ENCODE results near the gene DCLK1. TPM values are rescaled to one million over a fixed set of nuclear protein-coding genes. Genes with fewer than 3 reads are reported as not detected.

Gene DCLK1
- total RNA-seq, 2 experiments from 2014 or later, result not detected

- peaks cover 4% of the 10 kb centered on the region for H3K4me1 Mint-ChIP-seq (ENCODE audit: low read depth)
- no peak for ATAC-seq
- no peak overlapping the region for H3K4me3 Mint-ChIP-seq
- H3K36me3 Mint-ChIP-seq (ENCODE audit: low read depth), result no peaks in the 10 kb centered on the region
- H3K9me3 Mint-ChIP-seq (ENCODE audit: insufficient read depth), result no peaks in the 10 kb centered on the region
- ChIA-PET CTCF (no interaction called here), POLR2A (no interaction called here)
- no peak overlapping the region for H3K27ac Mint-ChIP-seq
- H3K27me3 Mint-ChIP-seq (ENCODE audit: low read depth), result peaks cover 4% of the 10 kb centered on the region
- no peak for DNase-seq
Measured at GRCh38 chr13:35720290-35720689, 410.9 kb downstream of the DCLK1 start.

Other genes starting within 250 kb of the DCLK1 start
- not detected for gene SOHLH2, start 83.2 kb upstream of the DCLK1 start, total RNA-seq
- gene CCDC169, start 166.4 kb upstream of the DCLK1 start, total RNA-seq, result not detected
- 10 to 100 TPM; 16.3 to 16.6 TPM for gene SPART, start 215.0 kb upstream of the DCLK1 start, total RNA-seq